Neural cell (in vitro differentiated cells): ENCODE measurements around the gene RBSN.

Source experiments
- EP300 ChIP-seq: fragments of 450-650 bp; conservative IDR thresholded peaks from 2 replicates; pipeline ENCODE4 v1.6.1; 2014; ENCODE audit warnings: antibody characterized with exemption, mild to moderate bottlenecking, moderate library complexity; ENCODE audit not compliant: poor library complexity, severe bottlenecking
- EZH2 ChIP-seq: fragments of 200-600, 300-800 bp; shearing (Covaris generic), sonication (generic); IDR thresholded peaks from 2 replicates; pipeline ENCODE4 v1.6.1; 2014; ENCODE audit warnings: antibody characterized with exemption, low read length, borderline replicate concordance, mild to moderate bottlenecking; ENCODE audit not compliant: insufficient read depth, poor library complexity, severe bottlenecking
- MXI1 ChIP-seq: fragments of 450-650 bp; conservative IDR thresholded peaks from 2 replicates; pipeline ENCODE4 v1.6.1; 2014; ENCODE audit warnings: antibody characterized with exemption, mild to moderate bottlenecking; ENCODE audit not compliant: poor library complexity, severe bottlenecking
- POLR2AphosphoS5 ChIP-seq: IDR thresholded peaks from 2 replicates; pipeline ENCODE4 v1.6.1; 2012
- RAD21 ChIP-seq: fragments of 450-650 bp; conservative IDR thresholded peaks from 2 replicates; pipeline ENCODE4 v1.6.1; 2014; ENCODE audit warnings: antibody characterized with exemption, mild to moderate bottlenecking, moderate library complexity
- SMC3 ChIP-seq: fragments of 450-650 bp; conservative IDR thresholded peaks from 2 replicates; pipeline ENCODE4 v1.6.1; 2014; ENCODE audit warnings: antibody characterized with exemption, mild to moderate bottlenecking, moderate library complexity; ENCODE audit not compliant: poor library complexity
- TAF1 ChIP-seq: IDR thresholded peaks from 2 replicates; pipeline ENCODE4 v1.6.1; 2012; ENCODE audit warnings: low read depth
- TF ChIP-seq, protein P1 (sequence below): fragments of 450-650 bp; IDR thresholded peaks from 2 replicates; pipeline ENCODE4 v1.5.1; 2014; ENCODE audit warnings: antibody characterized with exemption, mild to moderate bottlenecking, moderate library complexity; ENCODE audit not compliant: poor library complexity, severe bottlenecking
- TF ChIP-seq, protein P2 (sequence below): IDR thresholded peaks from 2 replicates; pipeline ENCODE4 v1.6.1; 2012; ENCODE audit warnings: borderline replicate concordance

DNA sequence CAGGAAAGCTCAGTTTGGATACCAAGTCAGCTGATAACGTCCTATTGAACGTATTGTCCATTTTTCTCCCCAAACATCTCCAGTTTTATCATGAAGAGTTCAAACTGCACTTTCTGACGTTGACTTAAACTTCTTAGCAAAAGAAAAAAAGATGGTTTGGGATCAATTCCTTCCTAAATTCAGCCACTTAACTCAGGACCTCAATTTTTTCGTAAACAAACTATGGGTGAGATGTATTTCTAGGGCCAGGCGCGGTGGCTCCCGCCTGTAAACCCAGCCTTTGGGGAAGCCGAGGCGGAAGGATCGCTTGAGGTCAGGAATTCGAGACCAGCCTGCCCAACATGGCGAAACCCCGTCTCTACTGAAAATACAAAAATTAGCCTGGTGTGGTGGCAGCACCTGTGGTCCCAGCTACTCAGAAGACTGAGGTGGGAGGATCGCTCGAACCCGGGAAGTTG is 33.4 kb downstream of the RBSN start:
- TF ChIP-seq, protein P1, sequence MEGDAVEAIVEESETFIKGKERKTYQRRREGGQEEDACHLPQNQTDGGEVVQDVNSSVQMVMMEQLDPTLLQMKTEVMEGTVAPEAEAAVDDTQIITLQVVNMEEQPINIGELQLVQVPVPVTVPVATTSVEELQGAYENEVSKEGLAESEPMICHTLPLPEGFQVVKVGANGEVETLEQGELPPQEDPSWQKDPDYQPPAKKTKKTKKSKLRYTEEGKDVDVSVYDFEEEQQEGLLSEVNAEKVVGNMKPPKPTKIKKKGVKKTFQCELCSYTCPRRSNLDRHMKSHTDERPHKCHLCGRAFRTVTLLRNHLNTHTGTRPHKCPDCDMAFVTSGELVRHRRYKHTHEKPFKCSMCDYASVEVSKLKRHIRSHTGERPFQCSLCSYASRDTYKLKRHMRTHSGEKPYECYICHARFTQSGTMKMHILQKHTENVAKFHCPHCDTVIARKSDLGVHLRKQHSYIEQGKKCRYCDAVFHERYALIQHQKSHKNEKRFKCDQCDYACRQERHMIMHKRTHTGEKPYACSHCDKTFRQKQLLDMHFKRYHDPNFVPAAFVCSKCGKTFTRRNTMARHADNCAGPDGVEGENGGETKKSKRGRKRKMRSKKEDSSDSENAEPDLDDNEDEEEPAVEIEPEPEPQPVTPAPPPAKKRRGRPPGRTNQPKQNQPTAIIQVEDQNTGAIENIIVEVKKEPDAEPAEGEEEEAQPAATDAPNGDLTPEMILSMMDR: no peak
- TF ChIP-seq RAD21 (no peak), TAF1 (no peak), EP300 (no peak), EZH2 (no peak), MXI1 (no peak), POLR2AphosphoS5 (no peak), SMC3 (no peak)
- TF ChIP-seq, protein P2, sequence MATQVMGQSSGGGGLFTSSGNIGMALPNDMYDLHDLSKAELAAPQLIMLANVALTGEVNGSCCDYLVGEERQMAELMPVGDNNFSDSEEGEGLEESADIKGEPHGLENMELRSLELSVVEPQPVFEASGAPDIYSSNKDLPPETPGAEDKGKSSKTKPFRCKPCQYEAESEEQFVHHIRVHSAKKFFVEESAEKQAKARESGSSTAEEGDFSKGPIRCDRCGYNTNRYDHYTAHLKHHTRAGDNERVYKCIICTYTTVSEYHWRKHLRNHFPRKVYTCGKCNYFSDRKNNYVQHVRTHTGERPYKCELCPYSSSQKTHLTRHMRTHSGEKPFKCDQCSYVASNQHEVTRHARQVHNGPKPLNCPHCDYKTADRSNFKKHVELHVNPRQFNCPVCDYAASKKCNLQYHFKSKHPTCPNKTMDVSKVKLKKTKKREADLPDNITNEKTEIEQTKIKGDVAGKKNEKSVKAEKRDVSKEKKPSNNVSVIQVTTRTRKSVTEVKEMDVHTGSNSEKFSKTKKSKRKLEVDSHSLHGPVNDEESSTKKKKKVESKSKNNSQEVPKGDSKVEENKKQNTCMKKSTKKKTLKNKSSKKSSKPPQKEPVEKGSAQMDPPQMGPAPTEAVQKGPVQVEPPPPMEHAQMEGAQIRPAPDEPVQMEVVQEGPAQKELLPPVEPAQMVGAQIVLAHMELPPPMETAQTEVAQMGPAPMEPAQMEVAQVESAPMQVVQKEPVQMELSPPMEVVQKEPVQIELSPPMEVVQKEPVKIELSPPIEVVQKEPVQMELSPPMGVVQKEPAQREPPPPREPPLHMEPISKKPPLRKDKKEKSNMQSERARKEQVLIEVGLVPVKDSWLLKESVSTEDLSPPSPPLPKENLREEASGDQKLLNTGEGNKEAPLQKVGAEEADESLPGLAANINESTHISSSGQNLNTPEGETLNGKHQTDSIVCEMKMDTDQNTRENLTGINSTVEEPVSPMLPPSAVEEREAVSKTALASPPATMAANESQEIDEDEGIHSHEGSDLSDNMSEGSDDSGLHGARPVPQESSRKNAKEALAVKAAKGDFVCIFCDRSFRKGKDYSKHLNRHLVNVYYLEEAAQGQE: no peak
